ENCODE data around the gene CA4.
A peak's percentile ranks its signal among the peaks of the same experiment; 100 is the strongest.
"Not testable (repeated sequence)": the region's sequence is repeated elsewhere in the genome, so short reads cannot be mapped to it uniquely, and the experiment has no call there.

Gene CA4

GRCh38 chr17:60156746-60157145, 7.0 kb downstream of the CA4 start:
- DNase-seq, result no peak

DNA sequence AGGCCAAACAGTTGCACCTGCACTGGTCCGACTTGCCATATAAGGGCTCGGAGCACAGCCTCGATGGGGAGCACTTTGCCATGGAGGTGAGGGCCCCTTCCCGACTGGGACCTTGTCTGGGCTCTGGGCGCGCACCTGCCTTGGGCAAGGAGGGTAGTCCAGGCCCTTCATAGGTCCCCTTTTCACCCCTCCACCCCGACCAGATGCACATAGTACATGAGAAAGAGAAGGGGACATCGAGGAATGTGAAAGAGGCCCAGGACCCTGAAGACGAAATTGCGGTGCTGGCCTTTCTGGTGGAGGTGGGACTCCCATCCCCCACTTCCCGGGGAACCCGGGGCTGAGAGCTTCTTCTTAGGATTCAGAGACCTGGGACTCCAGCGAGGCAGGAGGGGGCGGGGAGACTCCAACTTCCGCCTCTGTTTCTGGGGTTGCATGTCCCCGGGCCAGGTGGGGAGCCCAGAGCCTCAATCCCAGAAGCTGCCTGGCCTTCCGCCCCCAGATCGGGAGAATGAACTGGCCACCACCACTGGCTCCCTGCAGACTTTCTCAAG, 7.8 kb downstream of the CA4 start:
- no peak for DNase-seq

DNA sequence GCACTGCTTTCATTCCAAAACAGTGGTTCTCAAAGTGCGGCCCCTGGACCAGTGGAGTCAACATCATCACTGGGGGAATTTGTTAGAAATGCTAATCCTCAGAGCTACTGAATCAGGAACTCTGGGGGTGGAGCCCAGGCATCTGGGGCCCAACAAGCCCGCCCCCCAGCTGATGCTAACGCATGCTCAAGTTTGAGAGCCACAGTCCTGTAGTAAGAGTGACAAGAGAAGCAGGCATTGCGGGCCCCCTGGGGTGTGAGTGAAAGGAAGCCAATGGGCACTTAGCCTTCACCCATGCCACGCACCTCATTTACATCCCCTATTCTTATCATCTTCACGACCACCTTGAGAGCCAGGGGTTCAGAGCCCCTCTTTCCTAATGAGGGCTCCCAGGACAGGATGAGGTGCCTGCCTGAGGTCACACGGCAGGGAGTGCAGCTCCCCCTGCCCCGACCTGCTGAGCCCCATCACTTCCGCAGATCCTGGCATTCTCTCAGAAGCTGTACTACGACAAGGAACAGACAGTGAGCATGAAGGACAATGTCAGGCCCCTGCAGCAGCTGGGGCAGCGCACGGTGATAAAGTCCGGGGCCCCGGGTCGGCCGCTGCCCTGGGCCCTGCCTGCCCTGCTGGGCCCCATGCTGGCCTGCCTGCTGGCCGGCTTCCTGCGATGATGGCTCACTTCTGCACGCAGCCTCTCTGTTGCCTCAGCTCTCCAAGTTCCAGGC, 9.1 kb downstream of the CA4 start:
- DNase-seq, result no peak

- DNase-seq, result no peak
These were observed 9.7 kb downstream of the CA4 start for GRCh38 chr17:60159479-60159866.

- DNase-seq, result no peak
These were observed 11.2 kb downstream of the CA4 start for GRCh38 chr17:60160829-60161501.

DNA sequence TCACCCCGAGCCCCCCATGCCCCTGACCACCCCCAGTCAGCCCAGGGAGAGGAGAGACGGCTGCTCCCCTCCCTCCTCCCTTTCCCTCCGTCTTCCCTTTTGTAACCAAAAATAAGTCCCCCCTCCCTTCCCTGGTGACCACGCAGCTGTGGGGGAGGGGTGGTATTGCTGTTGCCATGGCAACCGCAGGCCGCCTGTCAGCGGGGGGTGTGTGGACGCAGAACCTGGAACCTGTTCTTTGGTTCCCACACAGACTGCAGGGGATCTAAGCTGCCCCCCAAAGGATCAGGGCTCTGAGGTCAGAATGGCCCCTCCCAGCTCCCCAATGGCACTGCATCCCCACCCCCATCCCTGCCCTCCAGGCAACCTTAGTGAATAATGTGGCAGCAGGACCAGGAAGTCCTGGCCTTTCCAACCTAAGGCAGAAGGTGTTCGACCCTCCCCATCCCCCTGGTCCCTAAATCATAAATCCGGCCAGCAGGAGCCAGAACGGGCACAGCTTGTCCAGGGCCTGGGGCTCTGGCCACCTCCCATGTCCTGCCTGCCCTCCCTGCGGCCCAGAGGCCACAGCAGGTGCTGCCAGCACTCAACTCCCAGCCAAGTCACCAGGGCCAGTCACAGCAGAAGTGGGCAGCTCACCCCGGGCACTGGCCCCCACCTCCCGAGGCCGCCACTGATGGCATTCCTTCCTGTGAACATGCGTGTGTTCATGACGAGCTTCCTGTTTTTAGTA, 12.0 kb downstream of the CA4 start:
- DNase-seq, result no peak

DNA sequence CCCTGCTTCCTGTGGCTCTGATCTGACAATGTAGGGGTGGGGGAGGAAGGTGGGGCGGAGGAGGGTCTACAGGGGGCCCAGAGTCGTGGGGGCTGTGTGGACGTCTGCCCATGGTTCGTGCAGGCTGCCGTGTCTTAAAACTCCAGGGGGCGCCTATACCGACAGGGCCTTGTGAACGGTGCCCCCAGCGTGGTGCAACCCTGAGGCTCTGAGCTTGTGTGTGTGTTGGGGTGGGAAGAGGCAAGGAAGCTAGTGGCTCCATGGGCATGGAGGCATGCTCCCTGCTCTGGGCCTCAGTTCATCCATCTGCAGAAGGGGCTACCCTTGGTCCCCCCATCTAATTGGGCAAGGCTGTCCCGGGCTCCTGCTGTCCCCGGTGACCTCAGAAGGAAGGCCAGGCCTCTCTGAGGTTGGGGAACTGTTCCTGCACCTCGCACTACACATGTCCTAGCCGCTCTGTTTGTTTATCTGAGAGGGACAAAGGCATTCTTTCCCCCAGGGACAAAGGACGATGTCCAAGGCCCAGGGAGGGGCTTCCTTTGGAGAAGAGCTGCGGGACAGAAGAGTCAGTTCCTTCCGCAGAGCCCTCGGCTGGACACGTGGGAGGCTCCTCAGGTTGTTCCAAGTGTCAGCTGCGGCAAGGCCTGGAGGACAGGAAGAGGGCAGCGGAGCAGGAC, 13.5 kb downstream of the CA4 start:
- no peak for DNase-seq

GRCh38 chr17:60164164-60164563, 14.4 kb downstream of the CA4 start:
- no peak for DNase-seq

- DNase-seq, result no peak
These were observed 14.9 kb downstream of the CA4 start for GRCh38 chr17:60164697-60165096.

GRCh38 chr17:60165223-60165622, 15.4 kb downstream of the CA4 start:
- no peak for DNase-seq

- no peak for DNase-seq
These were observed 16.2 kb downstream of the CA4 start for GRCh38 chr17:60165971-60166370.

DNA sequence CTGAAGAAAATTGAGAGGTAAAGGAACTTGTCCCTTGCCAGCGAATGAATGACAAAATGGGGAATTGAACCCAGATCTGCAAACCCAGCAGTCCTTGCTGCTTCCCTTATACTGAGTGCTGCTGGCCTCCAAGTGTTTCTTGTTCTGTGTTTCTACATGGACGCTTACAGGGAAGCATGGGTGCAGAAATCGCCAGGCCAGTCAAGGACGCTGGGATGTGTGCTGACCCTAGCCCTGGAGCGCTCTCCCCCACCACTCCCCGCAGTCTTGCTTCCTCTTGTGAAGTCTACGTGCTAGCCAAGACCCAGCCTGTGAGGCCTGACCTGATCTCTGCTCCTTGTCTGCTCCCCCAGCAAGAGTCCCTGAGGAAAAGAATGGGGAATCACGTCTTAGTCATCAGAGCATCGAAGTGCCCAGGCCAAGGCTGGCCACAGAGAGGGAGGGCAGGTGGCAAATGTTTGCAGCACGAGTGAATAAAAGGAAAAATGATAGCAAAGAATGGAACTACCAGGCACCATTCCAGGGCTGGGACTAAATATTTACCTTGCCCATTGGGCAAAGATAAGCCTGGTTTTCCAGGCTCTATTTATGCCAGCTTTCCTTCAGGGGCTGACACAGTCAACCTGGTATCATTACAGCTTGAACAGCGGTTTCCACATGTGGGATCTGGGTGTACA, 17.4 kb downstream of the CA4 start:
- no peak for DNase-seq

- no peak for DNase-seq
These were observed 18.9 kb downstream of the CA4 start for GRCh38 chr17:60168654-60169053.

DNA sequence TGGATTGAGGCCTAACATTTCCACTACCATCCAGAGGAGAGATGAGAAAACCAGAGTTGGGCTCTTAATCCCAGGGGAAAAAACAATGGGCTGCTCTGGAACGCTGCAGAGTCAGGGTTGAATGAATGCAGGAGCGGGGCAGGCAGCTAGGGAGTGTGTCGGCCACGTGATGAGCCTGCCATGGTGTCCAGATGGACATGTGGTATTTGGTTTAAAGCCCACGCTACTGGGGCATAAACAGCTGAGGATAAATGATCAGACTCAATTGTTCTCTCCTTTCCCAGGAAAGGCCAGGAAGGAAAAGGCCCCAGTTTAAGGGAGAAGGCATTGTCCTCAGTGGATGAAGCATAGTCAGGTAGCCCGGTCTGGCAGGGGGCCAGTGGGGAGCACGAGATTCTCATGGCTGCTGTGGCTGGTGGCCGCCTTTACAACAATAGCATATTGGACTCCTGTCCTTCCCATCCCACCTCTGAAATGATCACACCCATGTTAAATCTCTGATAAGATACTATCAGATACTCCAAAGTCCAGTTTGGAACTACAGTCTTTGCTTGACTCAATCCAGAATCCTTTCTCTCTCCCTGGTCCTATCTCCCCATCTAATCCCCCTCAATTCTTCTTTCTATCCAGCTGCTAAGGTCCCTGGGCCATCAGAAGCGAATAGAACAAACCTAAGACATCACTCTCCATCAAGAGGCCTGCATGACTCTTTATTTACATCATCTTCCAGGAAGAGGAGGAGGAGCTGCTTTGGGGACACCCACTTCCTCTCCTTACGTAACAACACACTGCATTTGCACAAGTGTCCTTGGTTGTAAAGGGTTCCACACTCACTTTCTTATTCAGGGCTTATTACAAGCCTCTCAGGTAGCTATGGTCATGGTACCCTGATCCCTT, 20.4 kb downstream of the CA4 start:
- peak in 2 of 6 experiments; percentile 24 to 29 for DNase-seq

DNA sequence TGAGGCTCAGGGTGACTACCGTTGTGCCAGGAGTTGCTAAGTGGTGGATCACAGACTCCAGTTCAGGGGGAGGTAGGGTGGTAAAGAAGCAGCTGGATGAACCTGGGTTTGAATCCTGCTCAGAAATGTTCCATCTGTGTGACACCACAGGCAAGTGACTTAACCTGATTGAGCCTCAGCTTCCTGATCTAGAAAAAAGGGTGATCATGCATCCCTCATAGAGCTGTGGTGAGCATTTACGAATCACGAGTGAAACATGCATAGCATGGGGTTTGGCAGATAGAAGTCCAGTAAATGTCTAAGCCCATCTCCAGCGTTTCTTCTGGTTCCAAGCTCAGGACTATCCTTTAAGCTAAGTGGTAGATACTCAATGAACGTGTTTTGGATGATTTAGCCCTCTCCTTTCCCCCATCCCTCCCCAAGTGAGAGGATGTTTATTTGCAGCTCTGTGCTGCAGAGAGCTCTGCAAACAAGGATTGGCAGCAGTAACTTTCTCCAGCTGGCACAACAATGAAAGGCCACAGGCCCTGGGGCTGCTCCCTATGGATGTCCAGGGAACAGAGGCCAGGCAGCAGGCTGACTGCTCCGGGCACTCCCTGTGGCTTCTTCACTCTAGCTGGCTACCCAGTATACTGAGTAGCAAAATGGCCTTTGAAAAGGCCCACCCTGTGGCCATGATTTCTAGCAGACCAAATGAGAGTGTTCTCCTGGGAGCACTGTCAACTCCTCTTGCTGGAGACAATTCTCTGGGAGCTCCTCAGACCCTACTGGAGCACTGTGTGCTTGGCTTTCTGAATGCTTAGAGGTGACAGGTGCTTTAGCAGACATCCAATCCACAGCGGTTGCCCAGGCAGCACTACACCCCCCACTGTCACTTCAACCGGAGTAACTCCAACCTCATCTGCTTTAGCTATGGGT, 21.3 kb downstream of the CA4 start:
- DNase-seq, result no peak

- no peak for DNase-seq
These were observed 21.9 kb downstream of the CA4 start for GRCh38 chr17:60171753-60172079.

GRCh38 chr17:60173304-60173819, 23.6 kb downstream of the CA4 start:
- DNase-seq, result no peak

DNA sequence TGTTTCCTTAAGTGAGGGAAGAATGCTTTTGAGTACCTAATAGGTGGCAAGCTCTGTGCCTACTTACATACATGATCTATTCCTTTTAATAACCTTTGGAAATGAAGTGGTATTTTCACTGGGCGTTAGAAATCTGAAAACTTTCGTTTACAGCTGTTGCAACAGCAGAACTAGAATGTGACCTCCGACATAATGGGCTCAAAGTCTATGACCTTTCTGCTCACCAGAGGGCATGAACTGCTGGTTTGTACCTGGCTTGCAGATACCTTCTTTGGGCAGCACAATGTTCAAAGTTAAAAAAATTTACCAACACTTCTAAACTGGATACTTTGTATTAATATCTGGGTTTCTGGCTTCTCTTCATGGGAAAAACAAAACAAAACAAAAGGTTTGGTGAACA, 24.3 kb downstream of the CA4 start:
- no peak for DNase-seq

- DNase-seq, result not testable (repeated sequence)
These were observed 25.0 kb downstream of the CA4 start for GRCh38 chr17:60174767-60175166.

GRCh38 chr17:60176763-60177162, 27.0 kb downstream of the CA4 start:
- not testable (repeated sequence) for DNase-seq

Data from stimulated activated naive CD4-positive, alpha-beta T cell (primary cell).